OCI-LY3 (cell line): ENCODE results near the gene CGB7.
"Not testable (repeated sequence)": the region's sequence is repeated elsewhere in the genome, so short reads cannot be mapped to it uniquely, and the experiment has no call there.

Experiments
- H2AFZ ChIP-seq: fragments of 200-600, 300-600 bp; shearing (Covaris generic); 2 replicates; pipeline ENCODE4 v1.6.0; 2014; ENCODE audit warnings: antibody characterized with exemption, low read depth, low read length
- H3K27ac ChIP-seq: fragments of 200-600, 300-600 bp; sonication (generic); 2 replicates; pipeline ENCODE4 v1.5.1; 2014; ENCODE audit warnings: mild to moderate bottlenecking, low read length, moderate library complexity, mixed read lengths
- H3K27me3 ChIP-seq: fragments of 200-600, 300-600 bp; sonication (generic); 2 replicates; pipeline ENCODE4 v1.6.1; 2014; ENCODE audit warnings: low read depth, low read length, mixed read lengths
- H3K36me3 ChIP-seq: fragments of 200-600, 300-600 bp; sonication (generic); replicated peaks from 2 replicates; pipeline ENCODE3; 2014; ENCODE audit warnings: low read depth, low read length, mixed read lengths
- H3K4me1 ChIP-seq: fragments of 300-600, 200-600 bp; sonication (generic); 2 replicates; pipeline ENCODE4 v1.6.1; 2014; ENCODE audit warnings: low read length, mixed read lengths
- H3K4me2 ChIP-seq: fragments of 200-600, 300-600 bp; sonication (generic); 2 replicates; pipeline ENCODE4 v1.6.1; 2014; ENCODE audit warnings: low read length, mixed read lengths
- H3K4me3 ChIP-seq: fragments of 300-600, 200-600 bp; sonication (generic); 2 replicates; pipeline ENCODE4 v1.5.1; 2014; ENCODE audit warnings: antibody characterized with exemption, mild to moderate bottlenecking, low read length, moderate library complexity
- H3K79me2 ChIP-seq: fragments of 300-600, 200-600 bp; shearing (Covaris generic); 2 replicates; pipeline ENCODE4 v1.6.1; 2014; ENCODE audit warnings: mild to moderate bottlenecking, low read length, mixed read lengths
- H3K9ac ChIP-seq: fragments of 300-600, 200-600 bp; shearing (Covaris generic); 2 replicates; pipeline ENCODE4 v1.6.0; 2014; ENCODE audit warnings: mild to moderate bottlenecking, low read length, moderate library complexity
- H3K9me3 ChIP-seq: fragments of 200-600, 300-600 bp; shearing (Covaris generic); 2 replicates; pipeline ENCODE4 v1.6.1; 2014; ENCODE audit warnings: low read length, mixed read lengths; ENCODE audit not compliant: insufficient read depth
- H4K20me1 ChIP-seq: fragments of 200-600, 300-600 bp; sonication (generic); 2 replicates; pipeline ENCODE4 v1.6.1; 2016; ENCODE audit warnings: low read length, mixed read lengths; ENCODE audit not compliant: insufficient read depth
- EZH2phosphoT487 ChIP-seq: fragments of 200-600 bp; shearing (Covaris generic); IDR thresholded peaks from 2 replicates; pipeline ENCODE4 v1.6.1; 2018; ENCODE audit warnings: antibody characterized with exemption, mixed run types, low read depth
- TF ChIP-seq, protein P1 (sequence below): fragments of 200-600, 300-600 bp; sonication (generic); IDR thresholded peaks from 2 replicates; pipeline ENCODE4 v1.5.1; 2014; ENCODE audit warnings: antibody characterized with exemption, low read length, low read depth

The CGB7 gene

DNA sequence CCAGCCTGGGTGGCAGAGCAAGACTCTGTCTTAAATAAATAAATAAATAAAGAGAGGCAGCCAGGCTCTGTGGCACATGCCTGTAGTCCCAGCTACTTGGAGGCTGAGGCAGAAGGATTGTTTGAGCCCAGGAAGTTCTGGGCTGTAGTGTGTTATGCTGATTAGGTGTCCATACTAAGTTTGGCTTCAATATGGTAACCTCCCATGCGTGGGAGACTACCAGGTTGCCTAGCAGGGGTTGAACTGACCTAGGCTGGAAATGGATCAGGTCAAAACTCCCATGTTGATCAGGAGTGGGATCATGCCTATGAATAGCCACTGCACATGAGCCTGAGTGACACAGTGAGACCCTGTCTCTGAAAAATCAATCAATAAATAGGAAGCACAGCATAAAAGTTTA lies 23.7 kb upstream of the CGB7 start:
- Histone ChIP-seq H3K9ac (no peak overlapping the region), H3K4me3 (no peak overlapping the region), H3K9me3 (no peaks in the 10 kb centered on the region), H3K4me2 (no peak overlapping the region), H3K79me2 (peaks cover 11% of the 10 kb centered on the region), H4K20me1 (peaks cover 7% of the 10 kb centered on the region), H3K4me1 (peaks cover 2% of the 10 kb centered on the region), H3K27me3 (no peaks in the 10 kb centered on the region), H3K27ac (no peak overlapping the region), H2AFZ (no peak overlapping the region), H3K36me3 (peaks cover 6% of the 10 kb centered on the region)
- TF ChIP-seq, protein P1, sequence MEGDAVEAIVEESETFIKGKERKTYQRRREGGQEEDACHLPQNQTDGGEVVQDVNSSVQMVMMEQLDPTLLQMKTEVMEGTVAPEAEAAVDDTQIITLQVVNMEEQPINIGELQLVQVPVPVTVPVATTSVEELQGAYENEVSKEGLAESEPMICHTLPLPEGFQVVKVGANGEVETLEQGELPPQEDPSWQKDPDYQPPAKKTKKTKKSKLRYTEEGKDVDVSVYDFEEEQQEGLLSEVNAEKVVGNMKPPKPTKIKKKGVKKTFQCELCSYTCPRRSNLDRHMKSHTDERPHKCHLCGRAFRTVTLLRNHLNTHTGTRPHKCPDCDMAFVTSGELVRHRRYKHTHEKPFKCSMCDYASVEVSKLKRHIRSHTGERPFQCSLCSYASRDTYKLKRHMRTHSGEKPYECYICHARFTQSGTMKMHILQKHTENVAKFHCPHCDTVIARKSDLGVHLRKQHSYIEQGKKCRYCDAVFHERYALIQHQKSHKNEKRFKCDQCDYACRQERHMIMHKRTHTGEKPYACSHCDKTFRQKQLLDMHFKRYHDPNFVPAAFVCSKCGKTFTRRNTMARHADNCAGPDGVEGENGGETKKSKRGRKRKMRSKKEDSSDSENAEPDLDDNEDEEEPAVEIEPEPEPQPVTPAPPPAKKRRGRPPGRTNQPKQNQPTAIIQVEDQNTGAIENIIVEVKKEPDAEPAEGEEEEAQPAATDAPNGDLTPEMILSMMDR = no peak
- TF ChIP-seq EZH2phosphoT487 = no peak

DNA sequence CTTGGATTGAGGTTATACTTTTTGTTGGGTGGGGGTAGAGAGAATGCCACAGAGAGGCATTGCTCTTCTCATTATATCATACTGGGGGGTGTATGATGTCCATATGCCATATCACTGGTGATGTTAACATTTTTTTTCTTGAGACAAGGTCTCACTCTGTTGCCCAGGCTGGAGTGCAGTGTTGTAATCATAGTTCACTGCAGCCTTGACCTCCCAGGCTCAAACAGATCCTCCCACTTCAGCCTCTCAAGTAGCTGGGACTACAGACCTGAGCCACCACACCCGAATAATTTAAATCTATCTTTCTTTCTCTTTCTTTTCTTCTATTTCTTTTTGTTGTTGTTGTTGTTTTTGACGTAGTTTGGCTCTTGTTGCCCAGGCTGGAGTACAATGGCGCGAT lies 22.8 kb upstream of the CGB7 start:
- Histone ChIP-seq H3K4me1 (no peaks in the 10 kb centered on the region), H3K9me3 (no peaks in the 10 kb centered on the region), H3K79me2 (peaks cover 2% of the 10 kb centered on the region), H3K4me2 (no peak overlapping the region), H3K9ac (no peak overlapping the region), H4K20me1 (no peaks in the 10 kb centered on the region), H3K4me3 (no peak overlapping the region), H3K27ac (no peak overlapping the region), H3K36me3 (no peaks in the 10 kb centered on the region), H3K27me3 (no peaks in the 10 kb centered on the region), H2AFZ (no peak overlapping the region)
- TF ChIP-seq, protein P1 = no peak
- no peak for TF ChIP-seq EZH2phosphoT487

DNA sequence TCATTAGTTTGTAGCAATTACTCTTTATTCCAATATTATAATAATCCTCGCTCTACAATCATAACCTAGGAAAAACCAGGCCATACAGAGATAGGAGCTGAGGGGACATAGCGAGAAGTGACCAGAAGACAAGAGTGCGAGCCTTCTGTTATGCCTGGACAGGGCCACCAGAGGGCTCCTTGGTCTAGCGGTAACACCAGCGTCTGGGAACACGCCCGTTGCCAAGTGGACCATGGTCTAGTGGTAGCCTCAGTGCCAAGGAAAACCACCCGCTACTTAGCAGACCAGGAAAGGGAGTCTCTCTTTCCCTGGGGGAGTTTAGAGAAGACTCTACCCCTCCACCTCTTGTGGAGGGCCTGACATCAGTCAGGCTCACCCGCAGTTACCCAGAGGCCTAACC lies 17.3 kb upstream of the CGB7 start:
- not testable (repeated sequence) for H3K4me2 ChIP-seq, H3K4me1 ChIP-seq, H3K4me3 ChIP-seq, H3K27me3 ChIP-seq, H3K27ac ChIP-seq, H3K36me3 ChIP-seq, H3K9me3 ChIP-seq, H4K20me1 ChIP-seq, H3K9ac ChIP-seq, H3K79me2 ChIP-seq
- H2AFZ ChIP-seq = peak overlapping the region; percentile 69; the same call in 1 of the 2 replicates
- TF ChIP-seq, protein P1 = peak; percentile 42

DNA sequence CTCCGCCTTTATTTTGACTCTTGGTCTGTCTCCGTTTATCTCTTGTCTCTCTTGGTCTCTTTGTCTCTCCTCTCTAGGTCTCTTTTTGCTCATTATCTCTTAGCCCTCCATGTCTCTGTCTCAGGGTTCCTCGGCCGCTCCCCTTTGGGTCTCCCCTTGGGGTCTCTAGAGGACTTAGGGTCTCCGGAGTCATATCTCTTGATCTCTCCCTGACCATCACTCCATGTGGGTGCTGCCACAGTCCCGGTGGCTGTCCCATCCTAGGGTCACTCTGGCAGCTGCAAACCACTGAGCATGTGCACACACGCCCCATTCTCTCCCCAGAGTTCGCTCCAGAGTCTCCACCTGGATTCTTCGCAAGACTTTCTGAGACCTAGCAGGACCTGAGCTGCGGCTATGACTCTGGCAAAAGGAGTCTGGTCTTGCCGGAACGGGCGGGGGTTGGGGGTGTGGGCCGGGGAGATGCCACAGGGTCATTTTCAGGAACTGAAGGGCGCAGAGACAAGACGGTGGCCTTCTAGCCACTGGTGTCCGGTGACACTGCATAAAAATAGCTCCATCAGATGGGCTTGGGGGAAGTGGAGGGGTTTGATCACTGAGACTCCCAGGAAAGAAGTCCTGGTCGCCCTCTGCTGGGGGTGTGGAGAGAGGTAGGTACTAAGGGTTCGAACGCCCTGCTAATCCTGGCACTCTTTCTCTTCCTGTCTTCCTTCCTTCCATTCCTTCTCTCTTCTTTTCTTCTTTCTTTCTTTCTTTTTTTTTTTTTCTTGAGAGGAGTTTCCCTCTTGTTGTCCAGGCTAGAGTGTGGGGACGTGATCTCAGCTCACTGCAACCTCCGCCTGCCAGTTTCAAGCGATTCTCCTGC lies 16.2 kb upstream of the CGB7 start:
- Histone ChIP-seq H4K20me1 (no peaks in the 10 kb centered on the region), H2AFZ (no peak overlapping the region), H3K27ac (no peak overlapping the region), H3K4me2 (no peak overlapping the region), H3K27me3 (no peaks in the 10 kb centered on the region), H3K9ac (no peak overlapping the region), H3K4me3 (no peak overlapping the region), H3K36me3 (no peaks in the 10 kb centered on the region), H3K4me1 (no peaks in the 10 kb centered on the region), H3K79me2 (no peaks in the 10 kb centered on the region), H3K9me3 (no peaks in the 10 kb centered on the region)
- TF ChIP-seq EZH2phosphoT487 = no peak
- TF ChIP-seq, protein P1 = peak; percentile 26; the same call in 1 of the 2 replicates
